HFFc6 (cell line): Measurements from ENCODE around the gene UBL4A. TPM values are rescaled to one million over a fixed set of nuclear protein-coding genes. Genes with fewer than 3 reads are reported as not detected.

ENCODE experiments used
- DNase-seq: peaks from one replicate; pipeline ENCODE4 v3.0.0-alpha.2; 2018
- H3K27ac Mint-ChIP-seq: 2 replicates; pipeline ENCODE4 v1.8.0; 2020; ENCODE audit warnings: mild to moderate bottlenecking, mixed read lengths
- H3K27me3 Mint-ChIP-seq: 2 replicates; pipeline ENCODE4 v1.8.0; 2021; ENCODE audit warnings: mild to moderate bottlenecking, moderate library complexity, mixed read lengths; ENCODE audit not compliant: insufficient read depth
- H3K36me3 Mint-ChIP-seq: 2 replicates; pipeline ENCODE4 v1.8.0; 2021; ENCODE audit warnings: low read depth, mixed read lengths
- H3K4me1 Mint-ChIP-seq: 2 replicates; pipeline ENCODE4 v1.8.0; 2020; ENCODE audit warnings: low read depth, mixed read lengths
- H3K4me3 Mint-ChIP-seq: 2 replicates; pipeline ENCODE4 v1.8.0; 2020; ENCODE audit warnings: mild to moderate bottlenecking, moderate library complexity, mixed read lengths
- H3K9me3 Mint-ChIP-seq: 2 replicates; pipeline ENCODE4 v1.8.0; 2020; ENCODE audit warnings: mild to moderate bottlenecking, mixed read lengths
- total RNA-seq, 6 experiments: library from RNA; stranded (reverse); fragmentation: NEBNext Ultra II Directional; extraction: Animal tissue kit (Norgen Biotek cat#: 25700); gene quantifications; 2 replicates in 1 of 6; 3 replicates in 5 of 6; pipeline ENCODE4 v1.2.3, GENCODE V29; 2021
- TF ChIP-seq, protein P1 (sequence below): fragments of 200-600 bp; sonication (generic); IDR thresholded peaks from 2 replicates; pipeline ENCODE4 v1.5.0; 2021; ENCODE audit warnings: antibody characterized with exemption, mild to moderate bottlenecking

Gene UBL4A
- total RNA-seq, 6 experiments from 2014 or later = 26.7 to 31.6 (median 29.7) TPM

DNA sequence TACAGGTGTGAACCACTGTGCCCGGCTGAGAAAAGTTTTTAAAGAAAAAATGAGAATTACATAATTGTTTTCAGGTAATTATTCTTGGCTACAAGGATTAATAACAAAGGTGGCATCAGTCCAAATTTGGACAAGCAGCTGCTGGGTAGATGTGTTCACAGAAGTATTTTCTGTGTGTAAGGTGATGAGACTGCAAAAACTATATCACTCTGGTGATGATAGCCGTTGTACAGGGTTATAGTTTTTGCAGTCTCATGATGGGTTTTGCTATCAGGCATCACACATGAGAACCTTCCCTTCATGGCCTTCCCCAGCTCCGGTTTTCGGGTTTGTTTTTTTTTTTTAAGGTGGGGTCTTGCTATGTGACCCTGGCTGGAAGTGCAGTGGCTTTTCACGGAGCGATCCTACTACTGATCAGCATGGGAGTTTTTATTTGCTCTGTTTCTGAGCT lies 9.1 kb upstream of the UBL4A start:
- no peaks in the 10 kb centered on the region for H3K9me3 Mint-ChIP-seq
- H3K27me3 Mint-ChIP-seq = no peaks in the 10 kb centered on the region; the same call in 1 of the 2 replicates
- H3K4me1 Mint-ChIP-seq = peaks cover 5% of the 10 kb centered on the region; the same call in 1 of the 2 replicates
- H3K36me3 Mint-ChIP-seq = no peaks in the 10 kb centered on the region
- DNase-seq = no peak
- TF ChIP-seq, protein P1, sequence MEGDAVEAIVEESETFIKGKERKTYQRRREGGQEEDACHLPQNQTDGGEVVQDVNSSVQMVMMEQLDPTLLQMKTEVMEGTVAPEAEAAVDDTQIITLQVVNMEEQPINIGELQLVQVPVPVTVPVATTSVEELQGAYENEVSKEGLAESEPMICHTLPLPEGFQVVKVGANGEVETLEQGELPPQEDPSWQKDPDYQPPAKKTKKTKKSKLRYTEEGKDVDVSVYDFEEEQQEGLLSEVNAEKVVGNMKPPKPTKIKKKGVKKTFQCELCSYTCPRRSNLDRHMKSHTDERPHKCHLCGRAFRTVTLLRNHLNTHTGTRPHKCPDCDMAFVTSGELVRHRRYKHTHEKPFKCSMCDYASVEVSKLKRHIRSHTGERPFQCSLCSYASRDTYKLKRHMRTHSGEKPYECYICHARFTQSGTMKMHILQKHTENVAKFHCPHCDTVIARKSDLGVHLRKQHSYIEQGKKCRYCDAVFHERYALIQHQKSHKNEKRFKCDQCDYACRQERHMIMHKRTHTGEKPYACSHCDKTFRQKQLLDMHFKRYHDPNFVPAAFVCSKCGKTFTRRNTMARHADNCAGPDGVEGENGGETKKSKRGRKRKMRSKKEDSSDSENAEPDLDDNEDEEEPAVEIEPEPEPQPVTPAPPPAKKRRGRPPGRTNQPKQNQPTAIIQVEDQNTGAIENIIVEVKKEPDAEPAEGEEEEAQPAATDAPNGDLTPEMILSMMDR = no peak
- no peak overlapping the region for H3K4me3 Mint-ChIP-seq
- H3K27ac Mint-ChIP-seq = no peak overlapping the region

DNA sequence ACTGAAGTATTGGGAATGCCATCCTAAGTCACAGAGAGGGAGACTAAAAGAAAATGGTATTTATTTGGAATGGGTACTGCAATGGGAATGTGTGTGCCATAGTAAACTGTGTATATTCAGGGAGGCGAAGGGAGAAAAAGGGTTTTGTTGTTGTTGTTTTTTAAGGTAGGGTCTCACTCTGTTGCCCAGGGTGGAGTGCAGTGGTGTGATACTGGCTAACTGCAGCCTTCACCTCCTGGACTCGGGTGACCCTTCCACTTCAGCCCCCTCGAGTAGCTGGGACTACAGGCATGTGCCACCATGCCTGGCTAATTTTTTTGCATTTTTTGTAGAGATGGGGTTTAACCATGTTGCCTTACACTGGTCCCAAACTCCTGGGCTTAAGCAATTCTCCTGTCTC lies 8.3 kb upstream of the UBL4A start:
- H3K27me3 Mint-ChIP-seq = no peaks in the 10 kb centered on the region; the same call in 1 of the 2 replicates
- no peaks in the 10 kb centered on the region for H3K9me3 Mint-ChIP-seq
- H3K4me1 Mint-ChIP-seq = peaks cover 7% of the 10 kb centered on the region
- H3K4me3 Mint-ChIP-seq = no peak overlapping the region
- DNase-seq = no peak
- no peak overlapping the region for H3K27ac Mint-ChIP-seq
- no peaks in the 10 kb centered on the region for H3K36me3 Mint-ChIP-seq
- TF ChIP-seq, protein P1 = no peak

DNA sequence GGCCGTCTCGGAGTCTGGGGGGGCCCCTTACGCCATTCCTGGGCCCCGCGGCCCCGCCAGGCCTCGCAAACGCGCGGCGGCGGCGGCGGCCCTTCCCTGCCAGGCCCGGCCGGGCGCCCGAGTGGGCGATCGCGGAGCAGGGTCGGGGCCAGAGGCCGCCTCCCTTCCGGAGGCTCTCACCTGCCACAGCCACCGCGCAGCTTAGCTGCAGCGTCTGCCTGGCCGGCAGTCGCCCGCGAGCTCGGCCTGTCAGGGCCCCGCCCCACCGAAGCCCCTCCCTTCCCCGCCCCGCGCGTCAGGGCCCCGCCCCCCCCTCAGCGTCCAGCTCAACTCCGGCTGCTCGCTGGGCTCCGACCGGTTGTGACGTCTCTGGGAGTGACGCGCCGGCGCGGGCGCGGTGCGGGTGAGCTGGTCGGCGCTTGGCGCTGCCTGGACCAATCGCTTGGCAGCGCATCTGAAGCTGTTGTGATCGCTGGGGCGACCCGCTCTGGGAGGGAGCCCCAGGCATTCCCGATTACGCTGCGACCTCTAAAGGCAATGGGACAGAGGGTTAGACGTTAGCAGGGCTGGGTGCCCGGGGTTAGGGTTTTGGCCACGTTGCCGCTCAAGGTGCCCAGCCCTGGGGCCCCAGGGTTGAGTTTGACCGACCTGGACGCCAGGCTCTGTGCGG lies 4.1 kb upstream of the UBL4A start, which contains the start of gene SLC10A3:
TSS of gene SLC10A3 (minus strand) at position 216 of the 670 bp plus-strand sequence. CDS start 1,689 bp downstream, outside the sequence.
- peak within 1 kb of the TSS; percentile 90 for H3K4me3 Mint-ChIP-seq
- H3K27me3 Mint-ChIP-seq = no peaks in the 10 kb centered on the region
- DNase-seq = peak; percentile 89
- peaks cover 6% of the 10 kb centered on the region for H3K4me1 Mint-ChIP-seq
- TF ChIP-seq, protein P1 = no peak
- H3K36me3 Mint-ChIP-seq = no peaks in the 10 kb centered on the region; the same call in 1 of the 2 replicates
- peak within 1 kb of the TSS; percentile 94 for H3K27ac Mint-ChIP-seq
- H3K9me3 Mint-ChIP-seq = no peaks in the 10 kb centered on the region

DNA sequence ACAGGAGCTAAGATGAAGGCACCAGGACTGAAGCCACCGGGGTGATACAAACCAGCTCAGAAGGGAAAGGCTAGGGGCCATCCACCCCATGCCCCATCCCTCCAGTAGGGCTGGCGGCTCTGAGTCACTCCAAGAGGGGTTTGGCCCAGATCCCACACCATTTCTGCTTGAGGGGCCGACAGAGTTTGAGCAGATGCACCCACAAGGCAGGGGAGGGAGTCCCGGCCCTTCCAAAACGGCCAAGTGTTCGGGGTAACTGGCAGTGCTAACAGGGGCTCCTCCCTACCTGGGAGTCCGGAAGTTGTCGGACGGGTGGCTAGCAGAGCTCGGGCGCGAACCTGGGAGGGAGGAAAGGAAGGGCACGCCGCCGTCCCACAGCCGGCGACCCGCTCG lies 3.6 kb upstream of the UBL4A start:
- Mint-ChIP-seq H3K27ac (peak overlapping the region; percentile 92), H3K27me3 (no peaks in the 10 kb centered on the region), H3K4me1 (peaks cover 6% of the 10 kb centered on the region), H3K4me3 (peak overlapping the region; percentile 90), H3K36me3 (no peaks in the 10 kb centered on the region; the same call in 1 of the 2 replicates), H3K9me3 (no peaks in the 10 kb centered on the region)
- DNase-seq = peak; percentile 32
- TF ChIP-seq, protein P1 = no peak

DNA sequence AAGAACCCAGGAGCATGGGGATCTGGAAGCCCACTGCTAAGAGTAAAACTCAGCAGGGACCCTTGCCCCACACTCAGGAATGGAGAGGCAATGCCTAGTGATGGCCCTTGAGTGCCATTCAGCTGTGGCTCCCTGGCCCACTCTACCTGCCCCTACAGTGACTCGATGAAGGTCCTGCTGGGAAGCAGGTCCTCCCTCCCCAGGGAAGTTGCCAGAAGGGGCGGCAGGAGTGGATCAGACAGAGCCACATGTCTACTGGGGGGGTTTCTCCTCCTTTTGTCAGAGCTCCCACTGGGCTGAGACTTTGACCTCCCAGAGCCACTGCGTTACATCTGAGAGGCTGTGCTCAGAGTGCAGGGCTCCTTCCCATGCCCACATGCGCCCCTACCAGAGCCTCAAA lies 2.8 kb upstream of the UBL4A start:
- H3K27me3 Mint-ChIP-seq = no peaks in the 10 kb centered on the region
- H3K36me3 Mint-ChIP-seq = no peaks in the 10 kb centered on the region; the same call in 1 of the 2 replicates
- H3K9me3 Mint-ChIP-seq = no peaks in the 10 kb centered on the region
- no peak for DNase-seq
- H3K4me3 Mint-ChIP-seq = peak overlapping the region; percentile 90
- peaks cover 12% of the 10 kb centered on the region for H3K4me1 Mint-ChIP-seq
- H3K27ac Mint-ChIP-seq = peak overlapping the region; percentile 92
- TF ChIP-seq, protein P1 = no peak
